Middle frontal gyrus (tissue), 1 donor: ENCODE results near the gene ARHGAP22.
A peak's percentile ranks its signal among the peaks of the same experiment; 100 is the strongest.

Experiments
- DNase-seq: peaks from one replicate; pipeline ENCODE4 v3.0.0-alpha.2; 2015; ENCODE audit warnings: low spot score; ENCODE audit errors: extremely low spot score

Gene ARHGAP22

DNA sequence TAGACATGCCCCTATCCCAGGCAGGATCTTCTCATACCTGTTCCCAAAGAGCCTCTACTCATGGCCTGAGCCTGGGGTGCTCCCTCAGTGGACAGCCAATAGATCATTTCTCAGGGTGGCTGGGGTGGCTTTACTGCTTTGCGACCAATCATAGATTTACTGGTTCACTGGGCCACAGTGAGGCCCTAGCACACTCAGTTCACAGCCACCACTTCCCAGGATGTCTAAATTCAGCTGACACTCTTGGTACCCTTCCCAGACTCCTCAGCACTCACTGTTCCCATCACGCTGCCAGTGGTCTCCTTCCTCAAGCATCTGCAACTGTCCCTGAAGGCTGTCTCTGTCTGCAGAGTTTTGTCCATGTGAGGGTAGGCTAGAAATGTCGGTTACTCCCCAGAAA lies 50.6 kb downstream of the ARHGAP22 start:
- DNase-seq, result no peak

DNA sequence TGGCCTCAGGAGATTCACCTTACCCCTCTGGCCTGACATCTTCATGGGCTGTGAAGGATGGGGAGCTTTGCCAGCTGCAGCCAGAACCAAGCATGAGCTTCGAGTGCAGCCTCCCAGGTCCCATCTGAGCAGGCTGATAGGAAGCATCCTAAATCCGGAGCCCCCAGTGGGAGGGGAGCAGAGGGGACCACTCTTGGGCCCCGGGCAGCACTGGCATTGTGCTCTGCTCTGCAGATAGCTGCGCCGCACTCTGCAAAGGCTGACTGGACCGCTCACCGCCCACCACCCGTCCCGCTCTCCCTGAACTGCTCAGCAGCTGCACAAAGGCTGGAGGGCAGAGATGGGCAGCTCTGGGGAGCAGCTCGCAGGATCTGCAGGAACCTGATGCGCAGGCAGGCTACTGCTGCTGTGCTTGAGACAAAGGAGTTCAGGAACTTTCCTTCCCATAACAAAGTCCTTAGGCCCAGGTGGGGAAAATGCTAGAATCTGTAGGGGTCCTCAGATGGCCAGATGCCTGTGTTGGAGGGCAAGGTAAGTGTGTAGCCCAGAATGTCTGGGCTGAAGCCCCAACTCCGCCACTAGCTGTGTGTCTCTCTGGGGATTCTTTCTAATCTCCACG lies 51.8 kb downstream of the ARHGAP22 start:
- DNase-seq, result no peak

GRCh38 chr10:48551861-48552591 lies 52.8 kb downstream of the ARHGAP22 start:
- peak; percentile 68 for DNase-seq

GRCh38 chr10:48550977-48551376 lies 53.9 kb downstream of the ARHGAP22 start:
- no peak for DNase-seq

- no peak for DNase-seq
These were observed 54.7 kb downstream of the ARHGAP22 start for GRCh38 chr10:48550071-48550691.

- no peak for DNase-seq
These were observed 55.6 kb downstream of the ARHGAP22 start for GRCh38 chr10:48549236-48549635.

GRCh38 chr10:48548531-48549135 lies 56.2 kb downstream of the ARHGAP22 start:
- DNase-seq, result no peak

DNA sequence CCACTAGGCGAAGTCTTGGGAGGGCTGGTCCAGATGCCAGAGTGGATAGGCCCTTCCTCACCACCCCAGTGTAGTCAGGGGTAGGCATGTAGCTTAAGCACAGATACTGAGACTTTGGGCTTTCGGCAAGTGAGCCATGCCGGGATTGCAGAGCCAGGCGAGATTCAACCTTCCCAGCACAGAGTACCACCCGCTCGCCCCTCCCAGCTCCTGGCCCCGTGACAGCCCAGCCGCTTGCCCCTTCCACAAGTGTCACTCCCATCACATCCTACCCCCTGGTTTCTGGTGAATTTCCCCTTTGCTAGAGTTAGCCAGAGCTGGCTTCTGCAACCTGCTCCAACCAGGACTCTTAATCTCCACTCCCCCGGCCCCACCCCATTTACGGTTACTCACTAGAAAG lies 56.9 kb downstream of the ARHGAP22 start:
- DNase-seq, result no peak

- no peak for DNase-seq
These were observed 57.6 kb downstream of the ARHGAP22 start for GRCh38 chr10:48547061-48547895.

DNA sequence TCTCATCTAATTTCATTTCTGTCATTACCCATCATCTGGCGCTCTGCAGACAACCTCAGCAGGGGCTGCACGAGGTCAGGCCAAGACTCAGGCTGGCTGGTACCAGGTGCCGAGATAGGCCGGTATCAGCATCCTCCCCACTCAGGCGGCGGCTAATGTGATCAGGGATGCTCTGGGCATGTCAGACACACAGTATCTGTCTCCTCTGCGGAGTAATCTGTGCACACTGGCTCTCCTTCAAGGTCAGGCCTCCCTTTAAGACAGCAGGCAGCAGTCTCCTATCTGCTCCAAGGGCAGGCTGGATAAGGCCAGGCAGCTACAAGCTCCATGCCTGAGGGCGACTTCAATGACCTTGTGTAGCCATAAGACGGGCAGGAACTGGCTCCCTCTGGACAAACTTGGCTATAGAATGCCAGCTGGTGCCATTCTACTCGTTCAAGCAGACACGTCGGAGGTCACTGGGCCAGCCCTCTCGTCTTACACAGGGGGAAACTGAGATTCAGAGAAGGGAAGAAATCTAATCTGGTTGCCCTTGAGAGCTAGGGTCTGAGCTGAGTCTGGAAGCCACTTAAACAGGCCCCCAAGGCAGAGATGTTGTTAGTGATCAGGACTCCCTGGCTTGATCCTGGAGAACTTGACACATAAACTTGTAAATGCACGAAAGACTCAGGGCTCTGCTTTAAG lies 59.3 kb downstream of the ARHGAP22 start:
- DNase-seq, result no peak

GRCh38 chr10:48543182-48543844 lies 61.6 kb downstream of the ARHGAP22 start:
- DNase-seq, result no peak

- DNase-seq, result no peak
These were observed 62.2 kb downstream of the ARHGAP22 start for GRCh38 chr10:48542471-48543181.

DNA sequence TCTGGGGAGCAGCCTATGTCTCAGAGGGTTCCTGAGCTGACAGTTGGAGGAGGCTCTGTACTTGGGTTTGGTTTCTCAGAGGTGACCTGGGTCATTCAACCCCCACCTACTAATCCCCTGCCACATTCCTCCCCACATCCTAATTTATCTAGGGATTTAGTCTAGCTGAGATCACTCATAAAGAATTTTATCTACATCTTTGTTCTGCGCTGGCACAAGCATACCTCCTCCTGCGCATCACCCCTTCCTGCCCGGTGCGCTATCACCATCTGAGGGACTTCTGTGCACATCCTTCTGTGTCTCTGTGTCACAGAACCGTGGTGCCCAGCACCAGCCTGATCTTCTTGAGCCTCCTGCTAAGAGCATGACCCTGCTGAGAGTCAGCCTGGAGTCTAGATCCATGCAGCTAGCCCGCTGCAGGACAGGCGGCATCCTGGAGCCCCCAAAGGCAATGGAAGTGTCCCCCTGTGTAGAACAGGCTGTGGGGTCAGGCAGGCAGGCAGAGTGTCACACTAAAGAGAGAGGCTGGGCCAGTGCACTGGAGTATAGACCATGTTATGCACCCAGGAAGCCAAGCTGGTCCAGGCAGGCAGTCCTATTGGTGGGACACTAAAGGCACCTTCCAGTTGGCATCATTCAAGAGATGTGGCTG lies 63.6 kb downstream of the ARHGAP22 start:
- DNase-seq, result no peak

DNA sequence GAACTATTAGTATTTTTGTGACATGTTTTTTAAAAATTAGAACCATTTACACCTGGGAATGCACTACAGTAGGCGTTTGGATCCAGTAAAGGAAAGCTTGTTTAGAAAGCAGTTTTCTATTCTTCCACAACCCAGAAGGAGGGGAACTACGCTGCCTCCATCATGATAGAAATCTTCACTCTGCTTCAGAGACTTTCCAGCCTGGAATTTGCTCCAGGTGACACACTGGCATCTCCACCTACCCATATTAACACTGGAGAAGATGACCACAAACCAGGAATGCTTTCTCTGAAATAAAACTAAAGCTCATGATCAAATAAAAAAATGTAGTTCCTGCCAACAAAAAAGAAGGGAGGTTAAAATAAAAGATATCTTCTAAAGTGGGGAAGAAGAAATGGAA lies 66.3 kb downstream of the ARHGAP22 start:
- DNase-seq, result no peak

GRCh38 chr10:48536916-48537890 lies 67.7 kb downstream of the ARHGAP22 start:
- no peak for DNase-seq

DNA sequence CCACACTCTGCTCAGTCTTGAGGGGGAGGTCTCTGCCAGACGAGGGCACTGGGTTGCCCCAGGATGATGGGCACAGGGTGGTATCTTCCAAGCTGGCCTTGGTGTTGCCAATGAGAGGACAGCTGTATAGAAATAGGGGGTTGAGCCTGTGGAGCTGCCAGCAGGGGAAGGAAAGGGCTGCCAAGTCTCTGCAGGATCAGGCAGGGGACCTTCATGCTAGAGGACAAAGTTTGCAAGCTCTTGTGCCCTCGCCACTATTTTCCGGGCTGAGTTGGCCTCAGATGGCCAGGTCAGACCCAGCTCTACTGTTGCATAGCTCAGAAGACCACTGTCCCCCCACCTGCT lies 68.7 kb downstream of the ARHGAP22 start:
- no peak for DNase-seq

GRCh38 chr10:48535416-48536155 lies 69.3 kb downstream of the ARHGAP22 start:
- DNase-seq, result no peak
